ENCODE measurements around the gene F2.

The F2 gene

GRCh38 chr11:46682773-46683752 is 36.0 kb upstream of the F2 start:
- Histone ChIP-seq H3K4me2 (ENCODE audit: low read length) (no peak overlapping the region), H2AFZ (no peak overlapping the region), H3K36me3 (ENCODE audit: control insufficient read depth, insufficient read depth, low read length) (no peaks in the 10 kb centered on the region), H3K27ac (no peak overlapping the region), H3K9me3 (ENCODE audit: control insufficient read depth, low read length) (no peaks in the 10 kb centered on the region), H3K9ac (no peak overlapping the region), H3K79me2 (no peaks in the 10 kb centered on the region), H3K4me3 (ENCODE audit: low read depth, low read length) (no peak overlapping the region), H3K27me3 (ENCODE audit: control insufficient read depth, insufficient read depth, low read length) (no peaks in the 10 kb centered on the region), H3K4me1 (no peaks in the 10 kb centered on the region)
- TF ChIP-seq, protein P1, sequence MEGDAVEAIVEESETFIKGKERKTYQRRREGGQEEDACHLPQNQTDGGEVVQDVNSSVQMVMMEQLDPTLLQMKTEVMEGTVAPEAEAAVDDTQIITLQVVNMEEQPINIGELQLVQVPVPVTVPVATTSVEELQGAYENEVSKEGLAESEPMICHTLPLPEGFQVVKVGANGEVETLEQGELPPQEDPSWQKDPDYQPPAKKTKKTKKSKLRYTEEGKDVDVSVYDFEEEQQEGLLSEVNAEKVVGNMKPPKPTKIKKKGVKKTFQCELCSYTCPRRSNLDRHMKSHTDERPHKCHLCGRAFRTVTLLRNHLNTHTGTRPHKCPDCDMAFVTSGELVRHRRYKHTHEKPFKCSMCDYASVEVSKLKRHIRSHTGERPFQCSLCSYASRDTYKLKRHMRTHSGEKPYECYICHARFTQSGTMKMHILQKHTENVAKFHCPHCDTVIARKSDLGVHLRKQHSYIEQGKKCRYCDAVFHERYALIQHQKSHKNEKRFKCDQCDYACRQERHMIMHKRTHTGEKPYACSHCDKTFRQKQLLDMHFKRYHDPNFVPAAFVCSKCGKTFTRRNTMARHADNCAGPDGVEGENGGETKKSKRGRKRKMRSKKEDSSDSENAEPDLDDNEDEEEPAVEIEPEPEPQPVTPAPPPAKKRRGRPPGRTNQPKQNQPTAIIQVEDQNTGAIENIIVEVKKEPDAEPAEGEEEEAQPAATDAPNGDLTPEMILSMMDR (IDR thresholded peaks at IDR 0.05), result no peak

DNA sequence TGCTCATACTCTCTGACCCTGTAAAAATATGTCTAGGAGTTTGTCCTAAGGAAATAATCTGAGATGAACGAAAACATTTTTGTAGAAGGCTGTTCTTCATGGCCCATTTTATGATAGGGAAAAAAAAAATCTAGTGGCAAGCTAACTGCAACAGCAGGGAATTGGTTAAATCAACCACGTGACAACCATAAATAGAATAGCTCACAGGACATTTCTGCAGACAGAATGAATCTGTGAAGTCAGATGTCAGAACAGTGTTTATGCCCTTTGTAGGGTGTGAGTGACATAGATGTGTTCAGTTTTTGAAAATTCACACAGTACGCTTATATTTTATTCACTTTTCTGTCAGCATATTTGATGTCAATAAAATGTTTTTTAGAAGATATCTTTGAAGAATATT is 34.6 kb upstream of the F2 start:
- H3K9me3 ChIP-seq (ENCODE audit: control insufficient read depth, low read length), result no peaks in the 10 kb centered on the region
- H2AFZ ChIP-seq, result no peak overlapping the region
- H3K4me2 ChIP-seq (ENCODE audit: low read length), result no peak overlapping the region
- H3K4me3 ChIP-seq (ENCODE audit: low read depth, low read length), result no peak overlapping the region
- no peak overlapping the region for H3K9ac ChIP-seq
- no peaks in the 10 kb centered on the region for H3K36me3 ChIP-seq (ENCODE audit: control insufficient read depth, insufficient read depth, low read length)
- no peaks in the 10 kb centered on the region for H3K27me3 ChIP-seq (ENCODE audit: control insufficient read depth, insufficient read depth, low read length)
- no peak overlapping the region for H3K27ac ChIP-seq
- TF ChIP-seq, protein P1 (IDR thresholded peaks at IDR 0.05), result no peak
- no peaks in the 10 kb centered on the region for H3K79me2 ChIP-seq
- H3K4me1 ChIP-seq, result no peaks in the 10 kb centered on the region

GRCh38 chr11:46686886-46687795 is 31.9 kb upstream of the F2 start:
- H3K79me2 ChIP-seq, result no peaks in the 10 kb centered on the region
- H3K36me3 ChIP-seq (ENCODE audit: control insufficient read depth, insufficient read depth, low read length), result no peaks in the 10 kb centered on the region
- no peak overlapping the region for H3K4me3 ChIP-seq (ENCODE audit: low read depth, low read length)
- TF ChIP-seq, protein P1 (IDR thresholded peaks at IDR 0.05), result no peak
- no peak overlapping the region for H2AFZ ChIP-seq
- no peaks in the 10 kb centered on the region for H3K9me3 ChIP-seq (ENCODE audit: control insufficient read depth, low read length)
- H3K9ac ChIP-seq, result no peak overlapping the region
- no peaks in the 10 kb centered on the region for H3K27me3 ChIP-seq (ENCODE audit: control insufficient read depth, insufficient read depth, low read length)
- no peaks in the 10 kb centered on the region for H3K4me1 ChIP-seq
- H3K4me2 ChIP-seq (ENCODE audit: low read length), result no peak overlapping the region
- H3K27ac ChIP-seq, result no peak overlapping the region

DNA sequence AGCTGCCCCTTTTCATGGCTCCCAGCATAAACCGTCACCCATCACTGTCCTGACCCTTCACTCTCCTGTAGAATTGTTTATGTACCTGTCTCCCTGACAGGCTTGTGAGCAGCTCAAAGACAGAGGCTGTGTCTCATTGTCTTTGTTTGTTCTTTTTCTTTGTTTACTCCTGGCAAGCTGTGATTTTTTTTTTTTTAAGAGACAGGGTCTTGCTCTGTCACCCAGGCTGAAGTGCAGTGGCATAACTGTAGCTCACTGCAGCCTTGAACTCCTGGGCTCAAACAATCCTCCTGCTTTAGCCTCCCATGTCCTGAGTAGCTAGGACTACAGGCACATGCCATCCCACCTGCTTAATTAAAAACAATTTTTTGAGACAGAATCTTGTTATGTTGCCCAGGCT is 28.3 kb upstream of the F2 start:
- Histone ChIP-seq H3K36me3 (ENCODE audit: control insufficient read depth, insufficient read depth, low read length) (no peaks in the 10 kb centered on the region), H3K9ac (no peak overlapping the region), H3K79me2 (no peaks in the 10 kb centered on the region), H3K9me3 (ENCODE audit: control insufficient read depth, low read length) (no peaks in the 10 kb centered on the region), H3K4me2 (ENCODE audit: low read length) (no peak overlapping the region), H3K27me3 (ENCODE audit: control insufficient read depth, insufficient read depth, low read length) (no peaks in the 10 kb centered on the region), H2AFZ (no peak overlapping the region), H3K4me3 (ENCODE audit: low read depth, low read length) (no peak overlapping the region), H3K27ac (no peak overlapping the region), H3K4me1 (no peaks in the 10 kb centered on the region)
- TF ChIP-seq, protein P1 (IDR thresholded peaks at IDR 0.05), result no peak
